Measurements from ENCODE around the gene CYP1A2.

The CYP1A2 gene

DNA sequence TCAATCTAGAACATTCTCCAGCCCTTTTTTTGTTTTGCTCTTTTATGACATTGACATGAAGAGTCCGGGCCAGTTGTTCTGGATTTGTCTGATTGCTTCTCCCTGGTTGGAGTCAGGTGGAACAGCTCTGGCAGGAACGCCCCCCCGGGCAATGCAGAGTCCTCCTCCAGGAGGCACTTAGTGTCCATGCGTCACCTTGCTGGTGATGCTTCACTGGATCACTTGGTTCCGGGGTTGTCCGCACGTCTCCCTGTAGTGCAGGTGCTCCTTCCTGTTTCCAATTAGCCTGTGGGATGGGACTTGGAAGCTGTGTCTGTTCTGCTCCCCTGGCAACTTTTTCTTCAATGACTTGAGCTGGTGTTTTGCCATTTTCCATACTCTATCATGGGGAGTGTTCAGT, 43.0 kb downstream of the CYP1A2 start:
- peaks cover 0 to 36% (median 5%) of the 10 kb centered on the region in 4 experiments for H3K36me3 ChIP-seq (ENCODE audit: control insufficient read depth in 4 of 4, insufficient read depth in 4 of 4, low read length in 3 of 4)
- H3K27ac ChIP-seq (ENCODE audit: insufficient read depth in 1 of 2, low read depth in 1 of 2, low read length in 2 of 2, poor library complexity in 1 of 2, severe bottlenecking in 2 of 2), result peak overlapping the region; percentile 19 to 89
- no peak for DNase-seq
- 74% methylated on average over 6 of the region's 7 CpGs for WGBS (ENCODE audit: insufficient coverage)
- CTCF ChIA-PET, result interaction anchor here (2.4 to 20.4 kb wide), 4 partner anchors 8 to 158 kb away, joined by 12 to 1027 read pairs (median 100); partner anchors contain the start of gene CSK
- H3K27me3 ChIP-seq (replicated peaks in 2 of 5; ENCODE audit: control insufficient read depth in 4 of 5, insufficient read depth in 5 of 5, low read length in 4 of 5), result no peaks in the 10 kb centered on the region
- H3K4me3 ChIP-seq (ENCODE audit: control insufficient read depth in 1 of 7, extremely low read depth in 1 of 7, insufficient read depth in 4 of 7, low read depth in 2 of 7, low read length in 6 of 7), result peak overlapping the region in 2 of 7 experiments; percentile 6 to 48
- H3K4me1 ChIP-seq (ENCODE audit: control extremely low read depth in 1 of 4, control insufficient read depth in 4 of 4, insufficient read depth in 4 of 4, low read length in 3 of 4), result peaks cover 37 to 93% (median 88%) of the 10 kb centered on the region in 4 experiments
- POLR2A ChIA-PET, result interaction anchor here (3.3 to 4.7 kb wide), 2 partner anchors 10 to 14 kb away, joined by 16 to 31 read pairs; partner anchors contain the start of gene CSK
- no peaks in the 10 kb centered on the region for H3K9me3 ChIP-seq (ENCODE audit: control extremely low read depth in 1 of 5, control insufficient read depth in 4 of 5, insufficient read depth in 2 of 5, low read depth in 1 of 5, low read length in 4 of 5)

GRCh38 chr15:74792227-74793016, 43.8 kb downstream of the CYP1A2 start:
- Histone ChIP-seq H3K36me3 (ENCODE audit: control insufficient read depth in 4 of 4, insufficient read depth in 4 of 4, low read length in 3 of 4) (peaks cover 0 to 34% (median 5%) of the 10 kb centered on the region in 4 experiments), H3K9me3 (ENCODE audit: control extremely low read depth in 1 of 5, control insufficient read depth in 4 of 5, insufficient read depth in 2 of 5, low read depth in 1 of 5, low read length in 4 of 5) (no peaks in the 10 kb centered on the region), H3K4me1 (ENCODE audit: control extremely low read depth in 1 of 4, control insufficient read depth in 4 of 4, insufficient read depth in 4 of 4, low read length in 3 of 4) (peaks cover 39 to 86% (median 82%) of the 10 kb centered on the region in 4 experiments), H3K27me3 (replicated peaks in 2 of 5; ENCODE audit: control insufficient read depth in 4 of 5, insufficient read depth in 5 of 5, low read length in 4 of 5) (no peaks in the 10 kb centered on the region), H3K27ac (ENCODE audit: insufficient read depth in 1 of 2, low read depth in 1 of 2, low read length in 2 of 2, poor library complexity in 1 of 2, severe bottlenecking in 2 of 2) (peak overlapping the region; percentile 19 to 89), H3K4me3 (ENCODE audit: control insufficient read depth in 1 of 7, extremely low read depth in 1 of 7, insufficient read depth in 4 of 7, low read depth in 2 of 7, low read length in 6 of 7) (peak overlapping the region in 2 of 7 experiments; percentile 6 to 11)
- ChIA-PET POLR2A (interaction anchor here (0.7 to 4.7 kb wide), 5 partner anchors 10 to 21 kb away, joined by 3 to 31 read pairs (median 6); partner anchors contain the start of gene CSK), CTCF (interaction anchor here (0.9 to 20.4 kb wide), 10 partner anchors 8 to 159 kb away, joined by 3 to 1027 read pairs (median 8); partner anchors contain the start of genes CSK and CYP1A2)
- WGBS (ENCODE audit: insufficient coverage), result 71% methylated on average over 9 of the region's 12 CpGs
- DNase-seq, result no peak

- ChIA-PET CTCF (interaction anchor here (0.9 to 20.4 kb wide), 17 partner anchors 10 to 167 kb away, joined by 3 to 1027 read pairs (median 4); partner anchors contain the start of genes CSK and CYP1A2), POLR2A (interaction anchor here (1.1 to 4.7 kb wide), 4 partner anchors 11 to 22 kb away, joined by 5 to 31 read pairs (median 8); partner anchors contain the start of gene CSK)
- Histone ChIP-seq H3K27ac (ENCODE audit: insufficient read depth in 1 of 2, low read depth in 1 of 2, low read length in 2 of 2, poor library complexity in 1 of 2, severe bottlenecking in 2 of 2) (peak overlapping the region; percentile 19 to 89), H3K27me3 (replicated peaks in 2 of 5; ENCODE audit: control insufficient read depth in 4 of 5, insufficient read depth in 5 of 5, low read length in 4 of 5) (no peaks in the 10 kb centered on the region), H3K4me3 (ENCODE audit: control insufficient read depth in 1 of 7, extremely low read depth in 1 of 7, insufficient read depth in 4 of 7, low read depth in 2 of 7, low read length in 6 of 7) (no peak overlapping the region), H3K36me3 (ENCODE audit: control insufficient read depth in 4 of 4, insufficient read depth in 4 of 4, low read length in 3 of 4) (peaks cover 0 to 44% (median 8%) of the 10 kb centered on the region in 4 experiments), H3K4me1 (ENCODE audit: control extremely low read depth in 1 of 4, control insufficient read depth in 4 of 4, insufficient read depth in 4 of 4, low read length in 3 of 4) (peaks cover 38 to 86% (median 81%) of the 10 kb centered on the region in 4 experiments), H3K9me3 (ENCODE audit: control extremely low read depth in 1 of 5, control insufficient read depth in 4 of 5, insufficient read depth in 2 of 5, low read depth in 1 of 5, low read length in 4 of 5) (no peaks in the 10 kb centered on the region)
- 52% methylated on average over 7 of the region's 12 CpGs for WGBS (ENCODE audit: insufficient coverage)
- DNase-seq, result peak in 2 of 3 donors; percentile 78 to 81
Measured at GRCh38 chr15:74793135-74794028, 44.7 kb downstream of the CYP1A2 start.

DNA sequence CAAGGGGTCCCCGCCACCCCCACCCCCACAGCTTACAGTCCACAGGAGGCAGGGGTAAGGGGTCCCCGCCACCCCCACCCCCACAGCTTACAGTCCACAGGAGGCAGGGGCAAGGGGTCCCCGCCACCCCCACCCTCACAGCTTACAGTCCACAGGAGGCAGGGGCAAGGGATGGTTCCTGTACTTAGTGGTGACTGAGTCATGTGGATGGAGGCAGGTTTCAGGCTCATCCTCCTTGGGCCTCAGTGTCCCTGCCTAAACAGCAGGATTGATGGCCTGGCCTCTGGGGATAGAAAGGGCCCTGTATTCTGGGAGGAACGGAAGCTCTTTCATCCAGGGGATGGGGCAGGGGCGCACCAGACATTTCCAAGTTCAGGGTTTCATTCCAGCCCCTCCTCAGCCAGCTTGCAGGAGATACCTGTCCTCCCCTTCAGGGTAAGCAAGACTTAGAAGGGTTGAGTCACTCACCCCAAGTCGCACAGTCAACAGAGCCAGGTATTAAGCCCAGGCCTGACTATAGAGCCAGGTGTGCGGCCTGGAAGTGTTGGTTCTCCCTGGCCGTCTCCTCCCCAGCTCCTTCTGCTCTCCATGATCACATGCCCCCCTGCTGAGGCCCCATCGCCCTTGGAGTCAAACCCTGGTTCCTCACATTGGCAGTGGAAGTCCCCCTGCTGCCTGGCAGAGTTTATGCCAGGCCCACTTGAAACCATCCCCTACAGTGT, 45.8 kb downstream of the CYP1A2 start:
- 95% methylated on average over 4 of the region's 9 CpGs for WGBS (ENCODE audit: insufficient coverage)
- H3K36me3 ChIP-seq (ENCODE audit: control insufficient read depth in 4 of 4, insufficient read depth in 4 of 4, low read length in 3 of 4), result peaks cover 3 to 54% (median 13%) of the 10 kb centered on the region in 4 experiments
- ChIA-PET CTCF (interaction anchor here (0.9 to 20.4 kb wide), 15 partner anchors 9 to 168 kb away, joined by 3 to 1027 read pairs (median 4); partner anchors contain the start of gene CSK), POLR2A (interaction anchor here (1.1 to 4.7 kb wide), 3 partner anchors 12 to 23 kb away, joined by 6 to 31 read pairs (median 11); partner anchors contain the start of gene CSK)
- H3K4me1 ChIP-seq (ENCODE audit: control extremely low read depth in 1 of 4, control insufficient read depth in 4 of 4, insufficient read depth in 4 of 4, low read length in 3 of 4), result peaks cover 37 to 85% (median 81%) of the 10 kb centered on the region in 4 experiments
- no peak overlapping the region for H3K4me3 ChIP-seq (ENCODE audit: control insufficient read depth in 1 of 7, extremely low read depth in 1 of 7, insufficient read depth in 4 of 7, low read depth in 2 of 7, low read length in 6 of 7)
- H3K27ac ChIP-seq (ENCODE audit: insufficient read depth in 1 of 2, low read depth in 1 of 2, low read length in 2 of 2, poor library complexity in 1 of 2, severe bottlenecking in 2 of 2), result peak overlapping the region in 1 of 2 experiments; percentile 62
- H3K27me3 ChIP-seq (replicated peaks in 2 of 5; ENCODE audit: control insufficient read depth in 4 of 5, insufficient read depth in 5 of 5, low read length in 4 of 5), result no peaks in the 10 kb centered on the region
- no peaks in the 10 kb centered on the region for H3K9me3 ChIP-seq (ENCODE audit: control extremely low read depth in 1 of 5, control insufficient read depth in 4 of 5, insufficient read depth in 2 of 5, low read depth in 1 of 5, low read length in 4 of 5)
- no peak for DNase-seq

- no peak overlapping the region for H3K4me3 ChIP-seq (ENCODE audit: control insufficient read depth in 1 of 7, extremely low read depth in 1 of 7, insufficient read depth in 4 of 7, low read depth in 2 of 7, low read length in 6 of 7)
- ChIA-PET CTCF (interaction anchor here (1.0 to 20.4 kb wide), 6 partner anchors 12 to 161 kb away, joined by 3 to 1027 read pairs (median 8); partner anchors contain the start of gene CSK), POLR2A (no interaction called here)
- H3K36me3 ChIP-seq (ENCODE audit: control insufficient read depth in 4 of 4, insufficient read depth in 4 of 4, low read length in 3 of 4), result peaks cover 6 to 60% (median 17%) of the 10 kb centered on the region in 4 experiments
- DNase-seq, result no peak
- 84% methylated on average over 4 of the region's 9 CpGs for WGBS (ENCODE audit: insufficient coverage)
- no peaks in the 10 kb centered on the region for H3K9me3 ChIP-seq (ENCODE audit: control extremely low read depth in 1 of 5, control insufficient read depth in 4 of 5, insufficient read depth in 2 of 5, low read depth in 1 of 5, low read length in 4 of 5)
- H3K4me1 ChIP-seq (ENCODE audit: control extremely low read depth in 1 of 4, control insufficient read depth in 4 of 4, insufficient read depth in 4 of 4, low read length in 3 of 4), result peaks cover 33 to 85% (median 81%) of the 10 kb centered on the region in 4 experiments
- no peaks in the 10 kb centered on the region for H3K27me3 ChIP-seq (replicated peaks in 2 of 5; ENCODE audit: control insufficient read depth in 4 of 5, insufficient read depth in 5 of 5, low read length in 4 of 5)
- peak overlapping the region in 1 of 2 experiments; percentile 62 for H3K27ac ChIP-seq (ENCODE audit: insufficient read depth in 1 of 2, low read depth in 1 of 2, low read length in 2 of 2, poor library complexity in 1 of 2, severe bottlenecking in 2 of 2)
Measured at GRCh38 chr15:74794970-74795349, 46.3 kb downstream of the CYP1A2 start.

Measured in common myeloid progenitor, CD34-positive (primary cell).